OCI-LY7 (cell line): ENCODE results near the gene KCNMA1.

Experiments
- CTCF ChIP-seq: fragments of 200-600 bp; sonication (generic); conservative IDR thresholded peaks from 2 replicates; pipeline ENCODE4 v1.5.1; 2014; ENCODE audit warnings: mild to moderate bottlenecking, antibody characterized with exemption, low read length, moderate library complexity, mixed read lengths
- EZH2phosphoT487 ChIP-seq: fragments of 200-600 bp; sonication (generic); IDR thresholded peaks from 2 replicates; pipeline ENCODE4 v1.6.1; 2018; ENCODE audit warnings: low read depth, borderline replicate concordance, mild to moderate bottlenecking, mixed run types, antibody characterized with exemption, low read length, moderate library complexity, mixed read lengths

DNA sequence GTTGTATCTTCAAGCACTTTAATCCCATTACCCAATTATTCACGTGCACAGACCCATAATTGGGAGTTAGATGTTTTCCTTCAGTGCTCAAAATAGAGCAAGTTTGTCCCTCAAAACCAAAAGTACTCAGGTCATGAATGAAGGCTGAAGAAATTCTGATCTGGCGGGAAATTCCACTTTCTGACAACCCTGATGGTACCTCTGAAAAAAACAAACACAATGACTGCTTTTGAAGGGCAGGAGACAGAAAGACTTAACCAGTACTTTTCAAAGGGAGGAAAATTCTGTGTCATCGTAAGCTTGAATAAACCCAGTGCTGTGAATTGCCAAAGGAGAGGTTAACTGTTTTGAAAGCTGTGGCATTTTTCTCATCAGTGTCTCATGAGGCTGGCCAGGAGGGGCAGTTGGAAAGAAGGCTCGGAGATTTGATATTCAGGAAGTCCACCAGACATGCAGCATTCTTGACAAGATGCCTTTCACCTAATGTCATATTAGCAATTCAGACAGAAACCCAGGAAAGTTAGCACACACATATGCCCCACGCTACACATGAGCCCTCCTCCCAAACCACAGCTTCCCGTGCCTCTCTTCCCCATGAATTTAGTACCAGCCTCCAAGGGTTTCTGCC is 347.0 kb downstream of the KCNMA1 start:
- TF ChIP-seq CTCF (no peak), EZH2phosphoT487 (no peak)
